ENCODE measurements around the gene ZNF23. TPM values are rescaled to one million over a fixed set of nuclear protein-coding genes. Genes with fewer than 3 reads are reported as not detected.

The ZNF23 gene
- 9.6 and 10.1 TPM in 2 replicates for total RNA-seq (2021)
- long read RNA-seq, partial matches to known transcripts: 7 of 53 reads
- long read RNA-seq, other reads (novel, unspliced or antisense): 38 of 53 reads

GRCh38 chr16:71461686-71462648 lies at the start of gene ZNF23:
ZNF23 (minus strand) TSS chr16:71462247; CDS start chr16:71456796, 5,451 bp downstream.
- no peak within 1 kb of the TSS for H3K27ac ChIP-seq (ENCODE audit: insufficient read length, low read depth, low read length)
- no peaks in the 10 kb centered on the region; the same call in 1 of the 2 replicates for H3K27me3 Mint-ChIP-seq (ENCODE audit: low read depth)
- 0 out of 3 replicates have a peak, but pooled peaks have one; percentile 9 for TF ChIP-seq CTCF (conservative IDR thresholded peaks at IDR 0.05)
- peak within 1 kb of the TSS; percentile 83 for H3K14ac ChIP-seq (ENCODE audit: insufficient read depth, low read length)
- peaks cover 13 to 20% of the 10 kb centered on the region in 2 experiments for H3K4me1 Mint-ChIP-seq
- peak; percentile 81 for DNase-seq
- peak within 1 kb of the TSS; percentile 84 for H3K4me2 ChIP-seq (ENCODE audit: insufficient read depth, insufficient read length, low read length)
- H3K4me3 Mint-ChIP-seq: peak within 1 kb of the TSS; percentile 94 to 96
- no peak within 1 kb of the TSS for H2BK20ac ChIP-seq (ENCODE audit: low read depth, low read length, poor library complexity, severe bottlenecking)
- H3K27ac Mint-ChIP-seq: peak within 1 kb of the TSS; percentile 79 to 98 (median 84); a peak in 6 of 7 replicates
- no peak within 1 kb of the TSS for H4K91ac ChIP-seq (ENCODE audit: insufficient read length, low read depth, low read length)
- no peak within 1 kb of the TSS for H2BK120ac ChIP-seq (ENCODE audit: low read depth, low read length, poor library complexity, severe bottlenecking)
- no peak within 1 kb of the TSS for H2BK15ac ChIP-seq (ENCODE audit: low read depth, low read length)
- H3K4me1 ChIP-seq (ENCODE audit: insufficient read depth, low read length): no peaks in the 10 kb centered on the region; the same call in 1 of the 2 replicates
- H4K8ac ChIP-seq (replicated peaks; ENCODE audit: insufficient read length, low read depth, low read length): no peak within 1 kb of the TSS
- H2BK5ac ChIP-seq (ENCODE audit: insufficient read length, low read length): no peak within 1 kb of the TSS
- H3K9ac ChIP-seq (ENCODE audit: extremely low read depth, insufficient read length, low read length): peak within 1 kb of the TSS; percentile 84
- H3T11ph ChIP-seq (ENCODE audit: low read length): no peak within 1 kb of the TSS
- no peak within 1 kb of the TSS for H2BK12ac ChIP-seq (ENCODE audit: insufficient read length, low read depth, low read length)
- H4K20me1 ChIP-seq (ENCODE audit: control insufficient read depth, insufficient read depth, insufficient read length): no peaks in the 10 kb centered on the region
- H3K23me2 ChIP-seq (ENCODE audit: insufficient read length, low read depth, low read length, poor library complexity, severe bottlenecking): peaks cover 3% of the 10 kb centered on the region
- H3K79me1 ChIP-seq (ENCODE audit: insufficient read depth, low read depth, low read length, poor library complexity, severe bottlenecking): no peaks in the 10 kb centered on the region
- no peak within 1 kb of the TSS for H3K23ac ChIP-seq (ENCODE audit: insufficient read length, low read depth, low read length)
- peak within 1 kb of the TSS; percentile 88 for H3K18ac ChIP-seq (ENCODE audit: insufficient read length, low read depth, low read length)
- no peaks in the 10 kb centered on the region for H3K36me3 Mint-ChIP-seq (ENCODE audit: insufficient read depth in 1 of 3, low read depth in 3 of 3)
- H3K9me3 ChIP-seq (ENCODE audit: control insufficient read depth, low read depth, low read length): no peaks in the 10 kb centered on the region
- no peaks in the 10 kb centered on the region for H3K27me3 ChIP-seq (ENCODE audit: insufficient read depth, low read length)
- no CpG with 5 or more reads among the region's 52 CpGs for WGBS (ENCODE audit: extremely low coverage, insufficient read length, low lambda C conversion rate)
- no peak within 1 kb of the TSS for H3K56ac ChIP-seq (ENCODE audit: insufficient read length, low read depth, low read length)
- no peak within 1 kb of the TSS for H2AFZ ChIP-seq (ENCODE audit: low read length)
- H4K5ac ChIP-seq (ENCODE audit: insufficient read length, low read depth, low read length): no peak within 1 kb of the TSS
- no peak within 1 kb of the TSS for H3K4ac ChIP-seq (ENCODE audit: low read depth, low read length)
- H3K79me2 ChIP-seq (ENCODE audit: insufficient read depth, low read length): peaks cover 4% of the 10 kb centered on the region; the same call in 1 of the 2 replicates
- H2AK5ac ChIP-seq (ENCODE audit: insufficient read length, low read length): no peak within 1 kb of the TSS
- no peaks in the 10 kb centered on the region; a peak in 1 of 5 replicates for H3K9me3 Mint-ChIP-seq
